Measurements from ENCODE around the gene BZW2.
"Not testable (repeated sequence)": the region's sequence is repeated elsewhere in the genome, so short reads cannot be mapped to it uniquely, and the experiment has no call there.

Gene BZW2

DNA sequence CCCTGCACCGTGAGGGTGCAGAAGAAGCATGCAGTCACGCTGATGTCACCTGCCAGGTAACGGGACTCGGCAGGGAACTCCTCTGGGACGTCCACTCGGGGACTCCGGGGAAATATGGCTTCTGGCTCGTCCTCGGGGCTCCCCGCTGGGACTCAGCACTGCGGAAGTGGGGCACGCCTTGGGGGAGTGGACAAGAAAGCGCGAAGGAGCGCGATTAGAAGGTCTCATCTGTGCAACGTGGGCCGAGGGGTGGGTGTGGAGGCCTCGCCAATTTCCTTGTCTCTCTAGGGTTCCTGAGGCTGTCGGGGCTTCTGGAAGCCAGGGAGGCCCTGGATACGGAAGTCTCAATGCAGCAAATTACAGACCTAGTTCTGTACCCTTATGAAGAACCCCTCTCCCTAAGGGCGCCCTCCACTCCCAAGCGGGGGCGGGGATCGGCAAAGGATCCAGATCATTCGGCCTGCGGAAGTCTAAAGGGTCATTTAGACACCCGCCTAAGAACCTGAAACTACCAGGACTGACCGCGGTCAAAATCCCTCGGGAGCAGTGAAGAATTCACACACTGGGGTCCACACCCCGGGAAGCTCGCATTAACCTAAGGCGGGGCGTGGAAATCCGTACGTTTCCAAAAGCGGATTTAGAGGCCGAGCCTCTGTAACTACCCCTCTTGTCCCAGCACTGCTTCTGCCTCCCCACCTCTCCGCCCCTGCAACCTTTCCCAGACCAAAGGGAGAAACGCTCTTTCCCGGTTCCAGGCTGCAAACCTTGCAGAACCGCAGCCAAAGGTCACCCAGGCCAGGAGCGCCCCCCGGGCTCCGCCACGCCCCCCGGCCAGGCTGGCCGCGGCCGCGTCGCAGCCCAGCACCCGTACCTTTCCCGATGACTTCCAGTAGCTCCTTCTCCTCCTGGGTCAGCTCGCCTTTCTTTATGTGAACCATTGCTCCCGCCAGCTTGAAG lies 1.1 kb upstream of the BZW2 start:
- peak in 2 of 3 donors; percentile 12 to 20 for DNase-seq (ENCODE audit: low read depth in 3 of 3)

DNA sequence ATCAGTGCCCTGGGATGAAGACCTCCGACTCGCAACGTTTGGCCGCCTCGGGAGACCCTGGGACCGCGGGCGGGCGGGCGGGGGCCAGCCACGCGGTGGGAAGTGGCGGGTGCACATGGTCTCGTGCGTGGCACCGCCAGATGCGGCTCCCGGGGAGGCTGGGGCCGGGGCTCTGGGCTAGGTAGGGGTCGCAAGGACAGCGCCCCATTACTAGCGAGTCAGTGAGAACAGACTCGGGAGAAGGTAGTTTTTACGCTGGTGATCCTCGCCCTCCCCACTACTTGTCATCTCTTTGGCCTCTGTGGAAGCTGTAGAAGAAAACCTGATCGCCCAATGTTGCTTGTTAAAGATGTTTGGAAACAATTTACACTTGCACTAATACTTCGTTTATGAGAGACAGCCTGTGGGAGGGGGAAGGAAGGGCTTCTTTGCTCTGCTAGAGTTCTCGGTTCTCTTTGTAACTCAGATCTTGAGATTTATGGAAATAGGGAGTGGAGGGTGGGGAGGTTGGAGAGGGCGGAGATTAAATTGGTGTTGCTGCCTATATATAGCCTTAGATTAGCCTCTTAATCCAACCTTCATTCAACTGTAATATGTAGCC lies 591 bp downstream of the BZW2 start:
- peak in 1 of 3 donors; percentile 22 for DNase-seq (ENCODE audit: low read depth in 3 of 3)

DNA sequence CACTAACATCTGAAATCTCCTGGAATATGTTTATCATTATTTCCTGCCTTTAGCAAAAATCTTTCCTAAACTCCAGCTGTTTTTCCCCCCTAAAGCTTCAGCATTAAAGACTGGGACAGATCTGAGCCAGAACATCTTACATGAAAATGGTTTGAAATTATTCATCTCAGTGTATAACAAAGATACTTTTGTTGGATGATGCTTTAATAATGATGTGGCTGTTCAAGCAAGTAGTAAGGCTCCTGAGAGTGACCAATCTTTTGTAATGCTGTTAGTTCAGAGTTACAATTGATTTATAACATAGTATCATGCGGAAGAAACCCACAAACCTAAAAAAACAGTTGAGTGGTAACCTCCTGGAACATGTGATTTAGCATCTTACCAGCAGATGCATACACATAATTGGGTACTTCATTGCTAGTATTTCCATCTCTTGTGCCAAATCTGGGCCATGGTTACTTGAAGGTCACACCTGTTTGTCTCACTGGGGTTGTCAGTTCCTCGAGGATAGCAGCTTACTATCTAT lies 1.5 kb downstream of the BZW2 start:
- no peak for DNase-seq (ENCODE audit: low read depth in 3 of 3)

DNA sequence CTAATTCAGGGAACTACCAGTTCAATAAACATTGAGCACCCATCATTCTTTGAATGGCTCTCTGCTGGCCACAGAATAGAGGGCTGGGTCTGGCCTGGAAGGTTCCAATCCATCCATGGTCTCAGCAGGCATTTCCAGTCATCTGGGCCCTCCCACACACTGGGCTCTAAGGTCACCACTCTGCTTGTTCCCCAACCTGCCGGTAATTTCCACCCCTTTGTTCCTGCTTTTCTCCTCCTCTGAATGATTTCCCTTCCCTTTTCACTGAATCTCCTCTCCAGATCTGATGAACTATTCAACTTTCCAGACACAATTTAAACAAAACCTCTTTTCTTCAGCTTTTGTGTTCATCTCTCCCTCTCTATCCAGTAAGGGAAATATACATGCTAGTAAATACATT lies 2.6 kb downstream of the BZW2 start:
- DNase-seq (ENCODE audit: low read depth in 3 of 3) = no peak

DNA sequence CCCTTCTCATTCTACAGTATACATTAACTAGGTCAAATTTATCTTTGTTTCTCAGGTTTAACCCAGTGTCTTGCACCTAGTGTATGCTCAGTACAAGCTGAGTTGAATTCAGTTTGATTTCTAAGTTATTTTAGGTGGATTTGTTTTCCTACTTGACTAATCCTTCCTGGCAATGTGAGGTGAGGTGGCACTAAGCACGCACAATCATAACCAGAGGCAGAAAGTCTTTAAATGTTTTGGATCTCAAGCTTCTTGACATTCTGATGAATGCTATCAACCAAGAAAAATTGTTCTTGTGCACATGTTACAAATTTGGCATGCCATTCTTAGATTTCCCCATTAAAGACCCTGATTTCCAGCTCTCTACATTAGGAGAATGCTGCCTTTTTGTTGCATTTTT lies 3.2 kb downstream of the BZW2 start:
- DNase-seq (ENCODE audit: low read depth in 3 of 3) = no peak

DNA sequence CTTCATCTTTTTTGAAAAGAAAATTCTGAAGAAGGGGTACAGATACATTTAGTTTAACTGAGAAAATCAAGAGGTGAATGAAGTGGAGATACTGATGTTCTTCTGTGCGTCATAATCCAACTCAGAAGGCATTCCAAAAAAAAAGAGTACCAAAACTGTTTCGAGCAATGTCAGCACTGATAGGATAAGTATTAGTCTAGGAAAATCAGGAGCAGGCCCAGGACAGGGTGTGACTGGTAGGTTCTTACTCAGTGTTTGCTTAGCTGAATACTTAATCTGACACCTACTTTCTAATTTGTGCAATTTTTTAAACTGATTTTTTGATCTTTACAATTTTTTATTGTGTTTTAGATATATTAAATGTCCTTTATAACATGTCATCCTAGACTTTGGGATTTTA lies 4.3 kb downstream of the BZW2 start:
- no peak for DNase-seq (ENCODE audit: low read depth in 3 of 3)

DNA sequence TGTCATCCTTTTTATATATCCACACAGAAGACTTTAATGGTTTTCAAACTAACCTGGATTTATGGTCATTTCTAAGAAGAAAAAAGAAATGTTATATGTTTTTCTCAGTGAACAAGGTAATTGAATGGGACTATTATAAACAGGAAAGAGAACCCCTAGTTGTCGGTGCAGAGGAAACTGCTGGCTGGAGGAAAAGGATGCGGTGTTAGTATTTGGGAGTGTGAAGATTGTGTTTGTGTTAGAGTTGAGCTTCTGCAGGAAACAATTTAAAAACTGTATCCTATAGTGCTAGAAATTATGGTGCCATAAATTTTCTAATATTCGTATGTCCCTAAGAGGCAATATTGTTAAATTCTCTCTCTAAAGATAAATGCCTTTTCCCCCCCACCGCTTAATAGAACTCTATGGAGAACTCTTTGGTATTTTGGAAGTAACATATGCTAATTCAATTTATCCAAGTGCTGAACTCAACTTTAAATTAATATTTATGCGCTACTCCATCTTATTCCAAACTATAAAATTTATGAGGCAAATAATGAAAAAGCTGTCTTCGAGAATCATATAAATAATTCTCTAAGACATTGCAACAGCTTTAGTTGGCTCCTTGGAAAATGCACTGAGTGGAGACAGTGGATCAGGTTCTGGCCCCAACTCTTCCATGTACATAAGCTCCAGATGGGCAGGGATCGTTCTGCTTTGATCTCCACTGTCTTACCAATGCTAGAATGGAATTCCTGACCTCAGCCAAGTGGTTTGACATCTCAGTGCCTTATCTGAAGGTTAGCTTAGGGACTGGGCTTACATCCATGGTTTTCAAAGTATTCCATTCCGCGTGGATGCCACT lies 5.6 kb downstream of the BZW2 start:
- no peak for DNase-seq (ENCODE audit: low read depth in 3 of 3)

DNA sequence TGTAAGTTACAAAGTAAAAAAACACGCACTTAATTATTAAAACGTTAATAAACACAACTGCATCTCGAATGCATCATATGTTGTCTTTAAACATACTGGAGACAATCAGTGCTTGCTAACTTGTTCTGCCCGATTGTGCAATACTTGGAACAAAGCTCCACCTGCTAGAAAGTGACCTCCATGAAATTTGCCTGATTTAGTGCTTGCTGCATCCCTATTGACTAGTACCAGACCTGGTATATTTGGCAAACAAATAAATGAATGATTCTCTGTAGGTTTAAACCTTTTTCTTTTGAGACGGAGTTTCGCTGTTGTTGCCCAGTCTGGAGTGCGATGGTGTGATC lies 6.2 kb downstream of the BZW2 start:
- no peak for DNase-seq (ENCODE audit: low read depth in 3 of 3)

DNA sequence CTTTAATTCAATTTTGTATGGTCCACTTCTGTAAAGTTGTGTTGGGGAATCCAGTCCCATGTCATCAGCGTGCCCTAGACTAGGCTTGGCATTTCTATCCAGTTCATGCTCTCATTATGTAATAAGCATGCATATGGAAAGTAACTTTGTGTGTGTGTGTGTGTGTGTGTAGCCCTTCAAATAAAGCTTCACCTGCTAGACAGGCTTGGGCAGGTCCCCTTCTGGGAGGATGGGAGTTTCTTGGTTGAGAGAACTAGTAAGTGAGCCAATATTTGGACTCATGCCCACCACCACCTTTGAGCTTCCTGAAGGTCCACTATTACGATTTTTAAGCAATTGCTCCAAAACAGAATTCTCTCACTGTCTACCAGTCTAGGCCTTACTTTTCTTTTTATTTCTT lies 6.9 kb downstream of the BZW2 start:
- DNase-seq (ENCODE audit: low read depth in 3 of 3) = no peak

DNA sequence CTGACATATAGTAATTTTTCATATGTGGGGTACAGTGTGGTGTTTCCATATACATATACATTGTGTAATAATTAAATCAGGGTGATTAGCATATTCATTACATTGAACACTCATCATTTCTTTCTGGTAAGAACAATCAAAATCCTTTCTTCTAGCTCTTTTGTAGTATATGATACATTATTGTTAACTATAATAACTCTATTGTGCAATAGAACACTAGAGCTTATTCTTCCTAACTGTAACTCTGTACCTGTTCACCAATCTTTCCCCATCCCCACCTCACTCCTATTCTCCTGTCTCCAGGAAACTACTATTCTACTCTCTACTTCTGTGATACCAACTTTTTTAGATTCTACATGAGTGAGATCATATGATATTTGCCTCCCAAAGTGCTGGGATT lies 9.4 kb downstream of the BZW2 start:
- no peak for DNase-seq (ENCODE audit: low read depth in 3 of 3)

DNA sequence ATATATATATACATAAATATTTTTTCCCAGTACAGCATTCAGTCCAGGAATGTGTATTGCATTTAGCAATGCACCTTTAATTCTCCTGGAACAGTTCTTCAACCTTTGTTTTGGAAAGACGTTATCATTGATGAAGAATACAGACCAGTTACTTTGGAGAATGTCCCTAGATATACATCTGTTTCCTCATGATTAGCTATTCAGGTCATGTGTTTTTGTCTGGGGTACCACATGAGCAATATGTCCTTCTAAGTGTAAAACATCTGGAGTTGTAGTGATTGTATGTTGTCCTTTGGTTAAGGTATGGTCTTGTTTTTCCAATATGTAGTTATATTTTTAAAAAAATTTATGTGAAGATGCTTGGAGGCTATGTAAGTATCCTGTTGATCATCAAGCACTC lies 10.2 kb downstream of the BZW2 start:
- no peak for DNase-seq (ENCODE audit: low read depth in 3 of 3)

DNA sequence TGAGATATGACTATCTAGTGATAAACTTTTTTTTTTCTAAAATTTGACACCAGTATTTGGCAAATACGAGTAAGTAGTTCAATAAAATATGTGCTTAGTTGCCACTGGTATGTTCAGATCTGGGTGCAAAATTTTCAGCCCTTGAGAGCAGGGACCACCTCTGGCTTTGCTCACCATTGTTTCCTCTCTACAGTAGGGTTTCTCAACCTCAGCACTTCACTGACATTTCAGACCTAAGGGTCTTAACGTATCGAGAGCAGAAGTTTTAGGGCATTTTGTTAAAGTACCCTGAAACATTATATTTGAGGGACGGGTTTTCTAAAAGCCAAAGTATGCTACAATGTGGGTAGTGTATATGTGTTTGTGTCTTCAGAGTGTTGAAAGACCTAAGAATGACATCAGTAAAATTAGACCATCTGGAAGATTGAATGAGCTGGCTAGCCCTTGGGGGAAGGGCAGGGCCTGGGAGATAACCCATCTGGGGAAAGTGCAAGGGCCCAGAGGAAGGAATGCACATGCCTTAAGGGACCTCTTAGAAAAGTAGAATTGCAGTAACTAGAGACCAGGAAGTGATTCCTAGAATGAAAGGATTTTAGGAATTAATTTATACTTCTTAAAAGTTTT lies 11.8 kb downstream of the BZW2 start:
- no peak for DNase-seq (ENCODE audit: low read depth in 3 of 3)

DNA sequence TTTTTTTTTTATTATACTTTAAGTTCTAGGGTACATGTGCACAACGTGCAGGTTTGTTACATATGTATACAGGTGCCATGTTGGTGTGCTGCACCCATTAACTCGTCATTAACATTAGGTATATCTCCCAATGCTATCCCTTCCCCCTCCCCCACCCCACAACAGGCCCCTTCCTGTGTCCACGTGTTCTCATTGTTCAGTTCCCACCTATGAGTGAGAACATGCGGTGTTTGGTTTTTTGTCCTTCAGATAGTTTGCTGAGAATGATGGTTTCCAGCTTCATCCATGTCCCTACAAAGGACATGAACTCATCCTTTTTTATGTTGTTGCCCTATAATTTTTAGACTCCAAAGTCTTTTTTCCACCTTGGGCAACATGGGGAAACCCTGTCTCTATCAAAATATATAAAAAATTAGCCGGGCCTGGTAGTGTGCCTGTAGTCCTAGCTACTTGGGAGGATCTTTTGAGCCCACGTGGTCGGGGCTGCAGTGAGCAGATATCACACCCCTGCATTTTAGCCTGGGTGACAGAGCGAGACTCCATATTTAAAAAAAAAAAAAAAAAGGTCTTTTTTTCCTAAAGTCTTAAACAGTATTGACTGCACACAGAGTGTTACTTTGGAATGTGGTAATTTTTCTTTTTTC lies 14.0 kb downstream of the BZW2 start:
- DNase-seq (ENCODE audit: low read depth in 3 of 3) = not testable (repeated sequence)

DNA sequence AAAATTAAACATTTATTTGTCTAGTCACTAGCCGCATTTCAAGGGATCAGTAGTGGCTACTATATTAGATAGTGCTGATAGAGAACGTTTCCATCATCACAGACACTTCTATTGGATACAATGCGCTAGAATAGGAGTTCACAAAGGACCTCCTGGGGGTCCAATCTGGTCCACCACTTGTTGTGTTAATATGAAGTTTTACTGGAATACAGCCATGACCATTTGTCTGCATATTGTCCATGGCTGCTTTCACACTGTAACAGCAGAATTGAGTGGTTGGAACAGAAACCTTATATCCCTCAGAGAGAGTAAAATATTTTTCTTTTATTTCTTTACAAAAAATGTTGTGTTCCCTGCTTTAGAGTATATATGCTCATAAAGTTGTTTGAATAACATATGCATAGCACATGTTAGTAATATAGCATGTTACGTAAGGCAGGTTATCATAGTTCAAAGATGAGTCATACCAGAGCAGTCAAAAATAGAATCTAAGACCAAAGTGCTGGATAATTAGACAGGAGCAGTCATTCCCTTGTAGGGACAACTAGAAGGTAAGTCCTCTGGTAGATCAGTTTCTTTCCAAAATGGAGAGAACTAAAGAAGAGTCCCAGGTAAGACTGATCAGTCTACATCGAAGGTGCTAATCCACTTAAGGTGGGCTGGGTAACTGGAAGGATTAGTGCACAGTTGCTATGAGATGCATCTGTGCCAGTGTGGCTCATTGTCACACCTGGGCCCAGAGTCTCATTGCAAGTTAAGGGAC lies 14.9 kb downstream of the BZW2 start:
- DNase-seq (ENCODE audit: low read depth in 3 of 3) = no peak

DNA sequence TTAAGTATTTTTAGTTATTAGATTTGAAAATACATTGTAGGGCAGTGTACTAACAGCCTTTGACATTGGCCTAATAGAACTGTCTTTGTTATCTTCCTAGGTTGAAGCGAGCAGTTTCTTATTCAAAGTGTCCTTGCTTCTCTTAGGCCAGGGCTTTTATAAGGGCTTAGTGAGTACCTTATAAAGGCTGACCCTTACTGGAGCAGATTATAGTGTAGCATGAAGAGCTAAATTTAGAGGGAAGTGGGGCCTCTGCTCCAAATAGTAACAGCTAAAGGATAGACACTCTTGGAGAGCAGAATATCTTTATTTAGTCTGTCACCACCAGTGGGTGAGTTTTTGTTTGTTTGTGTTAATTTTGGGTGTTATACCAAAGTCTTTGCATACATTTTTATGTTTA lies 15.9 kb downstream of the BZW2 start:
- no peak for DNase-seq (ENCODE audit: low read depth in 3 of 3)

DNA sequence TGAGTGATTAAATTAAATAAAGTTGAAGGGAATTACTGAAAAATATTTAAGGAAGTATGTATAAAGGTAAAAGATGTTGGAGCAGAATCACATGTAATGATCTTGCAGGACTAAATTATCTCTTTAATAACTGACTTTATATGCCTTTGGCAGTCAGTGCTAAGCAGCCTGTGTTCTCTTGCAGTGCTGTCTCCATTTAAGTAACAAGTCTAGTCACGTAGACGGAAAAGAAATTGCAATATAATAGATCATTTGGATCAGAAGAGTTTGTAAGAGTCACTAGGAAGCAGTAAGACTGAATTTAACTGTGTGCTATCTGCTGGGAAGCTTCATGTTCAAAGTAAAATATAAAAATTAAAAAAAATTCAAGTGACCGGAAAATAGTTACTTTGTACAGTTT lies 21.4 kb downstream of the BZW2 start:
- no peak for DNase-seq (ENCODE audit: low read depth in 3 of 3)

DNA sequence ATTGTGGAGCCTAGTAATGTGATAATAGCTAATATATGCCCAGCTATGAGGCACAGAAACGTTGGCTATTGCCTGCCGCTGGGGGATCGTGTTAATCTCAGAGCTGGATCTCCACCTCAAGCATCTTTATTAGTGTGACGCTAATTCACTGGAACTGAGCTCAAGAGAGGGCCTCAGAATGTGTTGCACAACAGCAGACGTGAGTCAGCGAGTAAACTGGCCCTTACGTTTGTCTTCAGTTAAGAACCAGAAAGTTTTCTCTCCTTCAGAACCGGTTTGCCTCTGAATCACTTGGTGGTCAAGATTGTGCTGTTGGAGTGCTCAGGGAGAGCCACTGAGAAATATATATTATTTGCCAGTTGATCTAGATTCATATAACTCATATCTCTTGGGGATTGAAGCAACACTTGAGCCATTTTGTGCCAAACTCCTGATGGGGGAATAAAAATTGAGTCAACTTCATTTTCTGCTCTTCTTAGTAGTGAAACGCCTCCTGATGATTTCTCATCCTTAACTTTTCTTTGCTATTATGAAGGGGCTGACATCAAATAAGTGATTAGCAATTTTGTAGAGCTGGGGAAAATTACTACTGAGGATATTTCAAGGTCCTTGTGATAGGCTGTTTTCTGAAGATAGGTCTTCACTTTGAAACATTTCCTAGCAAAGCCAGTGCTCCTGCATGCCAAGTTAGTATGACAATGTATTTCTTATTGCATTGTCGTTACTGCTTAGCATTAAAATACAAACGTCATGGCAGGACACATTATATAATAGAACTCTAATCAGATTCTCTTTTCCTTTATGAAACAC lies 22.3 kb downstream of the BZW2 start:
- no peak for DNase-seq (ENCODE audit: low read depth in 3 of 3)

DNA sequence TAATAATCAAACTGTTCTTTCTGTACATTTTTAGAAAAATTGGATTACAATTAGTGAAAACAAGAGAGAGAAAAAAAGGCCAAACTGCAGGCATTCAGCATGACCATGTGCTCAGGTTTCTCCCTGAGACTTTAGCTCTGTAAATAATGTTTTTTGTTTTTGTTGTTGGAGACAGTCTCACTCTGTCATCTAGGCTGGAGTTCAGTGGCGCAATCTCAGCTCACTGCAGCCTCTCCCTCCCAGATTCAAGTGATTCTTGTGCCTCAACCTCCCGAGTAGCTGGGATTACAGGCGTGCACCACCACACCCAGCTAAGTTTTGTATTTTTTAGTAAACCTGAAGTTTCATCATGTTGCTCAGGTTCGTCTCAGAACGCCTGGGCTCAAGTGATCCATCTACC lies 23.0 kb downstream of the BZW2 start:
- DNase-seq (ENCODE audit: low read depth in 3 of 3) = no peak

DNA sequence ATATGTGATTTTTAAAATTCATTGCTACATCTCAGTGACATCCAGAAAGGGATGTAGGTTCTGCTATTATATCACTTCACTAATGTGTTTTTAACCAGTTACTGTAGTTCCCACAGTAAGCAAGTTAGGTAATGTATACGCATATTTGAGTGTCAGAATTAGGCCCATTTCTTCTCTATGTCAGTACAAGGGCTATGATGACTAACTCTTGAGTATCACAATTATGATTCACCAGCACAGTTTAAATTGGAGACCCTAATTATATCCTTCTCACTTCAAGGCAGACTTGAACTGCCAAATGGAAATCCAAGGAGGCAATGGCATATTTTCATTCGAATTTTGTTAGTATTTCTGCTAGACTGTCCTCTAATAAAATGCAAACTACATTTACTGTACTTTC lies 23.6 kb downstream of the BZW2 start:
- no peak for DNase-seq (ENCODE audit: low read depth in 3 of 3)

DNA sequence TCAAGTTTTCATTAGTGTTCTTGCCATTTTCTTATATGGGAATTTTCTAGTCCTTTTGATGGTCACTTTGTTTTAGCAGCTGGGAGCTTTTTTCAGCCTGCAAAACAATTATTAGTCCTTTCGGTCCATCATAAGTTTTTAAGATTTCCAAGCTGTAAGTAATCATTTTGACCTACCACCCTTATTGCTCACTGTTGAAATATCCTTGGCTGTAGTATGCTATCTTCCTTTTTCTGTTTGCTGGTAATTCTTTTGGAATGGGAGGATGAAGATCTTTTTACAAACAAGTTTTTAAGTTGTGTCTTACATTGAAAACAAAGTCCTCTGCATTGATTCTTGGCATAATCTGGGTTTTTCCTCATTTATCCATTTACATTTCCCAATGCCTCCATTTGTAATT lies 24.0 kb downstream of the BZW2 start:
- DNase-seq (ENCODE audit: low read depth in 3 of 3) = no peak

Data from stimulated activated CD4-positive, alpha-beta T cell treated with anti-CD3 and anti-CD28 coated beads, TNF-alpha, amount 100 ng/mL, for 48 hours (primary cell).